Erythroblast (primary cell): ENCODE measurements around the gene HYAL2.

ENCODE experiments used
- GATA1 ChIP-seq: IDR thresholded peaks from 2 replicates; pipeline ENCODE4 v1.6.1; 2011; ENCODE audit warnings: low read depth, mild to moderate bottlenecking, control low read depth, low read length, moderate library complexity
- POLR2A ChIP-seq: IDR thresholded peaks from 2 replicates; pipeline ENCODE4 v1.6.1; 2011; ENCODE audit warnings: mild to moderate bottlenecking, low read length

- TF ChIP-seq POLR2A, result no peak
- no peak for TF ChIP-seq GATA1
These were observed 34.0 kb upstream of the HYAL2 start for GRCh38 chr3:50356553-50356952.
